ENCODE results near the gene HNRNPA3. TPM values are rescaled to one million over a fixed set of nuclear protein-coding genes. Genes with fewer than 3 reads are reported as not detected.
"Not testable (repeated sequence)": the region's sequence is repeated elsewhere in the genome, so short reads cannot be mapped to it uniquely, and the experiment has no call there.

Gene HNRNPA3
- polyA plus RNA-seq, 3 donors from 2014 or later: 47.7 to 85.5 (median 49.7) TPM

- peak overlapping the region in 1 of 5 donors; percentile 7 for H3K4me3 Mint-ChIP-seq
- H3K9me3 Mint-ChIP-seq: no peaks in the 10 kb centered on the region
- H3K27ac Mint-ChIP-seq: peak overlapping the region; percentile 24 to 82 (median 74)
- H3K27me3 Mint-ChIP-seq (ENCODE audit: low read depth in 3 of 3): peaks cover 0 to 2% (median 0%) of the 10 kb centered on the region in 3 donors
- DNase-seq: no peak
- no peaks in the 10 kb centered on the region for H3K36me3 Mint-ChIP-seq
- peaks cover 81 to 95% of the 10 kb centered on the region in 2 donors for H3K4me1 Mint-ChIP-seq
These were observed 32.4 kb downstream of the HNRNPA3 start for GRCh38 chr2:177245010-177245422.

GRCh38 chr2:177246000-177246399 is 33.4 kb downstream of the HNRNPA3 start:
- H3K27me3 Mint-ChIP-seq (ENCODE audit: low read depth in 3 of 3): peaks cover 0 to 4% (median 0%) of the 10 kb centered on the region in 3 donors
- H3K4me3 Mint-ChIP-seq: no peak overlapping the region
- peaks cover 0 to under 1% (median 0%) of the 10 kb centered on the region in 3 donors for H3K36me3 Mint-ChIP-seq
- no peak for DNase-seq
- peak overlapping the region in 5 of 6 donors; percentile 53 to 84 (median 66) for H3K27ac Mint-ChIP-seq
- H3K9me3 Mint-ChIP-seq: no peaks in the 10 kb centered on the region
- peaks cover 81 to 95% of the 10 kb centered on the region in 2 donors for H3K4me1 Mint-ChIP-seq

GRCh38 chr2:177246523-177247030 is 34.0 kb downstream of the HNRNPA3 start:
- H3K9me3 Mint-ChIP-seq; H3K27me3 Mint-ChIP-seq (ENCODE audit: low read depth in 3 of 3); H3K36me3 Mint-ChIP-seq; DNase-seq: not testable (repeated sequence)
- Mint-ChIP-seq H3K4me3 (peak overlapping the region in 1 of 5 donors; percentile 29), H3K27ac (peak overlapping the region; percentile 53 to 86 (median 70)), H3K4me1 (peaks cover 81 to 95% of the 10 kb centered on the region in 2 donors)

- H3K4me3 Mint-ChIP-seq: no peak overlapping the region
- H3K27me3 Mint-ChIP-seq (ENCODE audit: low read depth in 3 of 3): peaks cover 8 to 16% (median 11%) of the 10 kb centered on the region in 3 donors
- H3K9me3 Mint-ChIP-seq: no peaks in the 10 kb centered on the region
These were observed 35.2 kb downstream of the HNRNPA3 start for GRCh38 chr2:177247693-177248262.

GRCh38 chr2:177249038-177249437 is 36.4 kb downstream of the HNRNPA3 start:
- DNase-seq: no peak
- Mint-ChIP-seq H3K4me1 (peaks cover 83 to 99% of the 10 kb centered on the region in 2 donors), H3K9me3 (no peaks in the 10 kb centered on the region), H3K36me3 (peaks cover 0 to 4% (median 0%) of the 10 kb centered on the region in 3 donors), H3K27me3 (ENCODE audit: low read depth in 3 of 3) (peaks cover 8 to 19% (median 14%) of the 10 kb centered on the region in 3 donors), H3K27ac (peak overlapping the region; percentile 74 to 87 (median 84)), H3K4me3 (no peak overlapping the region)

More at GRCh38 chr2:177247693-177248262, 35.2 kb downstream of the HNRNPA3 start:
- Mint-ChIP-seq H3K4me1 (peaks cover 81 to 95% of the 10 kb centered on the region in 2 donors), H3K36me3 (peaks cover 0 to 4% (median 0%) of the 10 kb centered on the region in 3 donors), H3K27ac (peak overlapping the region; percentile 40 to 77 (median 66))
- DNase-seq: no peak

- Mint-ChIP-seq H3K27ac (peak overlapping the region; percentile 98 to 100 (median 99)), H3K9me3 (no peaks in the 10 kb centered on the region), H3K27me3 (ENCODE audit: low read depth in 3 of 3) (peaks cover 8 to 19% (median 14%) of the 10 kb centered on the region in 3 donors), H3K4me1 (peaks cover 86 to 99% of the 10 kb centered on the region in 2 donors), H3K4me3 (peak overlapping the region; percentile 46 to 83 (median 79)), H3K36me3 (peaks cover 0 to 4% (median 0%) of the 10 kb centered on the region in 3 donors)
- DNase-seq: no peak
These were observed 37.9 kb downstream of the HNRNPA3 start for GRCh38 chr2:177250461-177250860.

- Mint-ChIP-seq H3K36me3 (peaks cover 0 to 4% (median 0%) of the 10 kb centered on the region in 3 donors), H3K27me3 (ENCODE audit: low read depth in 3 of 3) (peaks cover 8 to 19% (median 14%) of the 10 kb centered on the region in 3 donors)
These were observed 38.6 kb downstream of the HNRNPA3 start for GRCh38 chr2:177251165-177251542.

GRCh38 chr2:177252808-177253531 is 40.4 kb downstream of the HNRNPA3 start:
- peaks cover 88 to 97% of the 10 kb centered on the region in 2 donors for H3K4me1 Mint-ChIP-seq
- no peak for DNase-seq
- H3K27me3 Mint-ChIP-seq (ENCODE audit: low read depth in 3 of 3): peaks cover 8 to 19% (median 14%) of the 10 kb centered on the region in 3 donors
- peak overlapping the region; percentile 98 to 100 (median 99) for H3K27ac Mint-ChIP-seq
- peaks cover 0 to 4% (median under 1%) of the 10 kb centered on the region in 3 donors for H3K36me3 Mint-ChIP-seq
- no peaks in the 10 kb centered on the region for H3K9me3 Mint-ChIP-seq
- peak overlapping the region; percentile 41 to 83 (median 81) for H3K4me3 Mint-ChIP-seq

More at GRCh38 chr2:177251165-177251542, 38.6 kb downstream of the HNRNPA3 start:
- Mint-ChIP-seq H3K27ac (peak overlapping the region; percentile 98 to 100 (median 99)), H3K4me1 (peaks cover 84 to 99% of the 10 kb centered on the region in 2 donors), H3K4me3 (peak overlapping the region; percentile 69 to 83 (median 81)), H3K9me3 (no peaks in the 10 kb centered on the region)
- no peak for DNase-seq

GRCh38 chr2:177253704-177254103 is 41.1 kb downstream of the HNRNPA3 start:
- Mint-ChIP-seq H3K9me3 (no peaks in the 10 kb centered on the region), H3K36me3 (peaks cover 4 to 5% (median 4%) of the 10 kb centered on the region in 3 donors), H3K27ac (peak overlapping the region; percentile 98 to 100 (median 99))

GRCh38 chr2:177254433-177255226 is 42.0 kb downstream of the HNRNPA3 start:
- H3K4me1 Mint-ChIP-seq: peaks cover 94 to 99% of the 10 kb centered on the region in 2 donors
- peaks cover 8 to 21% (median 14%) of the 10 kb centered on the region in 3 donors for H3K27me3 Mint-ChIP-seq (ENCODE audit: low read depth in 3 of 3)
- no peak for DNase-seq
- H3K27ac Mint-ChIP-seq: peak overlapping the region; percentile 98 to 100 (median 99)
- H3K36me3 Mint-ChIP-seq: peaks cover 4 to 5% (median 4%) of the 10 kb centered on the region in 3 donors
- no peaks in the 10 kb centered on the region for H3K9me3 Mint-ChIP-seq
- H3K4me3 Mint-ChIP-seq: no peak overlapping the region

More at GRCh38 chr2:177253704-177254103, 41.1 kb downstream of the HNRNPA3 start:
- Mint-ChIP-seq H3K27me3 (ENCODE audit: low read depth in 3 of 3) (peaks cover 8 to 19% (median 14%) of the 10 kb centered on the region in 3 donors), H3K4me1 (peaks cover 88 to 99% of the 10 kb centered on the region in 2 donors), H3K4me3 (peak overlapping the region in 1 of 5 donors; percentile 22)
- DNase-seq: no peak

- DNase-seq: no peak
- H3K4me3 Mint-ChIP-seq: no peak overlapping the region
- peak overlapping the region; percentile 50 to 100 (median 99) for H3K27ac Mint-ChIP-seq
- H3K36me3 Mint-ChIP-seq: peaks cover 4 to 5% (median 4%) of the 10 kb centered on the region in 3 donors
- H3K9me3 Mint-ChIP-seq: no peaks in the 10 kb centered on the region
- H3K4me1 Mint-ChIP-seq: peaks cover 92 to 99% of the 10 kb centered on the region in 2 donors
- H3K27me3 Mint-ChIP-seq (ENCODE audit: low read depth in 3 of 3): peaks cover 8 to 21% (median 14%) of the 10 kb centered on the region in 3 donors
These were observed 42.6 kb downstream of the HNRNPA3 start for GRCh38 chr2:177255227-177255601.

GRCh38 chr2:177256026-177256425 is 43.4 kb downstream of the HNRNPA3 start:
- no peak for DNase-seq
- peak overlapping the region in 1 of 5 donors; percentile 11 for H3K4me3 Mint-ChIP-seq
- H3K9me3 Mint-ChIP-seq: no peaks in the 10 kb centered on the region
- H3K4me1 Mint-ChIP-seq: peaks cover 91 to 99% of the 10 kb centered on the region in 2 donors
- H3K27me3 Mint-ChIP-seq (ENCODE audit: low read depth in 3 of 3): peaks cover 8 to 17% (median 14%) of the 10 kb centered on the region in 3 donors
- H3K36me3 Mint-ChIP-seq: peaks cover 3 to 5% (median 4%) of the 10 kb centered on the region in 3 donors
- peak overlapping the region; percentile 45 to 83 (median 71) for H3K27ac Mint-ChIP-seq

GRCh38 chr2:177256695-177257094 is 44.1 kb downstream of the HNRNPA3 start:
- Mint-ChIP-seq H3K27ac (peak overlapping the region; percentile 17 to 83 (median 66)), H3K9me3 (no peaks in the 10 kb centered on the region), H3K4me3 (peak overlapping the region in 2 of 5 donors; percentile 24 to 30), H3K36me3 (peaks cover 0 to 5% (median 4%) of the 10 kb centered on the region in 3 donors), H3K27me3 (ENCODE audit: low read depth in 3 of 3) (peaks cover 6 to 12% (median 8%) of the 10 kb centered on the region in 3 donors), H3K4me1 (peaks cover 91 to 99% of the 10 kb centered on the region in 2 donors)
- DNase-seq: no peak

Measured in immature natural killer cell (primary cell).